Panc1 (cell line): ENCODE results near the gene CPNE7.

Experiments used
- CTCF ChIP-seq: fragments of 450-650 bp; IDR thresholded peaks from 2 replicates; pipeline ENCODE4 v1.5.1; 2017; ENCODE audit warnings: mild to moderate bottlenecking
- POLR2AphosphoS5 ChIP-seq: IDR thresholded peaks from 2 replicates; pipeline ENCODE4 v1.6.1; 2012; ENCODE audit warnings: mild to moderate bottlenecking, low read depth, low read length, moderate library complexity
- TCF7L2 ChIP-seq: IDR thresholded peaks from 2 replicates; pipeline ENCODE4 v1.6.1; 2011; ENCODE audit warnings: mild to moderate bottlenecking, low read depth, low read length, inconsistent platforms
- TF ChIP-seq, protein P1 (sequence below), 2 experiments: IDR thresholded peaks; 2 replicates each; pipeline ENCODE4 v1.6.1; 2011 to 2012; ENCODE audit warnings: low read depth in 2 of 2, control low read depth in 1 of 2, low read length in 1 of 2, mild to moderate bottlenecking in 1 of 2, moderate library complexity in 1 of 2; ENCODE audit not compliant: insufficient read depth in 1 of 2

- TF ChIP-seq POLR2AphosphoS5 (no peak), CTCF (no peak), TCF7L2 (no peak)
- TF ChIP-seq, protein P1, sequence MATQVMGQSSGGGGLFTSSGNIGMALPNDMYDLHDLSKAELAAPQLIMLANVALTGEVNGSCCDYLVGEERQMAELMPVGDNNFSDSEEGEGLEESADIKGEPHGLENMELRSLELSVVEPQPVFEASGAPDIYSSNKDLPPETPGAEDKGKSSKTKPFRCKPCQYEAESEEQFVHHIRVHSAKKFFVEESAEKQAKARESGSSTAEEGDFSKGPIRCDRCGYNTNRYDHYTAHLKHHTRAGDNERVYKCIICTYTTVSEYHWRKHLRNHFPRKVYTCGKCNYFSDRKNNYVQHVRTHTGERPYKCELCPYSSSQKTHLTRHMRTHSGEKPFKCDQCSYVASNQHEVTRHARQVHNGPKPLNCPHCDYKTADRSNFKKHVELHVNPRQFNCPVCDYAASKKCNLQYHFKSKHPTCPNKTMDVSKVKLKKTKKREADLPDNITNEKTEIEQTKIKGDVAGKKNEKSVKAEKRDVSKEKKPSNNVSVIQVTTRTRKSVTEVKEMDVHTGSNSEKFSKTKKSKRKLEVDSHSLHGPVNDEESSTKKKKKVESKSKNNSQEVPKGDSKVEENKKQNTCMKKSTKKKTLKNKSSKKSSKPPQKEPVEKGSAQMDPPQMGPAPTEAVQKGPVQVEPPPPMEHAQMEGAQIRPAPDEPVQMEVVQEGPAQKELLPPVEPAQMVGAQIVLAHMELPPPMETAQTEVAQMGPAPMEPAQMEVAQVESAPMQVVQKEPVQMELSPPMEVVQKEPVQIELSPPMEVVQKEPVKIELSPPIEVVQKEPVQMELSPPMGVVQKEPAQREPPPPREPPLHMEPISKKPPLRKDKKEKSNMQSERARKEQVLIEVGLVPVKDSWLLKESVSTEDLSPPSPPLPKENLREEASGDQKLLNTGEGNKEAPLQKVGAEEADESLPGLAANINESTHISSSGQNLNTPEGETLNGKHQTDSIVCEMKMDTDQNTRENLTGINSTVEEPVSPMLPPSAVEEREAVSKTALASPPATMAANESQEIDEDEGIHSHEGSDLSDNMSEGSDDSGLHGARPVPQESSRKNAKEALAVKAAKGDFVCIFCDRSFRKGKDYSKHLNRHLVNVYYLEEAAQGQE (IDR thresholded peaks at IDR 0.05; ENCODE audit: insufficient read depth in 1 of 2, low read depth in 2 of 2, low read length in 1 of 2), result no peak
These were observed 25.4 kb downstream of the CPNE7 start for GRCh38 chr16:89600956-89601355.
